HG03135 (cell line): ENCODE measurements around the gene PTH1R.
"Not testable (repeated sequence)": the region's sequence is repeated elsewhere in the genome, so short reads cannot be mapped to it uniquely, and the experiment has no call there.

ENCODE experiments used
- ATAC-seq: cut with Tn5 transposase; IDR thresholded peaks from one replicate; pipeline ENCODE4 v1.9.1; 2021; ENCODE audit warnings: mild to moderate bottlenecking, moderate library complexity; ENCODE audit not compliant: unreplicated experiment

PTH1R gene

GRCh38 chr3:46909535-46910161 is 32.1 kb downstream of the PTH1R start:
- no peak for ATAC-seq

GRCh38 chr3:46910166-46910760 is 32.7 kb downstream of the PTH1R start:
- no peak for ATAC-seq

- ATAC-seq = not testable (repeated sequence)
Measured at GRCh38 chr3:46910914-46911313, 33.4 kb downstream of the PTH1R start.

GRCh38 chr3:46912986-46913385 is 35.5 kb downstream of the PTH1R start:
- ATAC-seq = no peak

- no peak for ATAC-seq
Measured at GRCh38 chr3:46913644-46914043, 36.1 kb downstream of the PTH1R start.

GRCh38 chr3:46914849-46915248 is 37.3 kb downstream of the PTH1R start:
- no peak for ATAC-seq

GRCh38 chr3:46915297-46915822 is 37.8 kb downstream of the PTH1R start:
- no peak for ATAC-seq

- ATAC-seq = no peak
Measured at GRCh38 chr3:46916278-46916677, 38.8 kb downstream of the PTH1R start.

- no peak for ATAC-seq
Measured at GRCh38 chr3:46916799-46917198, 39.3 kb downstream of the PTH1R start.

- ATAC-seq = no peak
Measured at GRCh38 chr3:46917257-46917656, 39.7 kb downstream of the PTH1R start.

- no peak for ATAC-seq
Measured at GRCh38 chr3:46918202-46918601, 40.7 kb downstream of the PTH1R start.

- ATAC-seq = no peak
Measured at GRCh38 chr3:46918634-46919033, 41.1 kb downstream of the PTH1R start.

GRCh38 chr3:46921041-46921440 is 43.5 kb downstream of the PTH1R start:
- no peak for ATAC-seq

- ATAC-seq = no peak
Measured at GRCh38 chr3:46921871-46922271, 44.4 kb downstream of the PTH1R start.

- ATAC-seq = no peak
Measured at GRCh38 chr3:46922426-46922825, 44.9 kb downstream of the PTH1R start.

- ATAC-seq = no peak
Measured at GRCh38 chr3:46922871-46923558, 45.5 kb downstream of the PTH1R start.

- ATAC-seq = no peak
Measured at GRCh38 chr3:46923559-46924350, 46.2 kb downstream of the PTH1R start.

- no peak for ATAC-seq
Measured at GRCh38 chr3:46924921-46925584, 47.5 kb downstream of the PTH1R start.

GRCh38 chr3:46925585-46925934 is 48.0 kb downstream of the PTH1R start:
- ATAC-seq = no peak

GRCh38 chr3:46926039-46926438 is 48.5 kb downstream of the PTH1R start:
- ATAC-seq = no peak

- no peak for ATAC-seq
Measured at GRCh38 chr3:46926447-46926846, 48.9 kb downstream of the PTH1R start.
